ENCODE data around the gene UNC13A.
A peak's percentile ranks its signal among the peaks of the same experiment; 100 is the strongest.

Gene UNC13A

DNA sequence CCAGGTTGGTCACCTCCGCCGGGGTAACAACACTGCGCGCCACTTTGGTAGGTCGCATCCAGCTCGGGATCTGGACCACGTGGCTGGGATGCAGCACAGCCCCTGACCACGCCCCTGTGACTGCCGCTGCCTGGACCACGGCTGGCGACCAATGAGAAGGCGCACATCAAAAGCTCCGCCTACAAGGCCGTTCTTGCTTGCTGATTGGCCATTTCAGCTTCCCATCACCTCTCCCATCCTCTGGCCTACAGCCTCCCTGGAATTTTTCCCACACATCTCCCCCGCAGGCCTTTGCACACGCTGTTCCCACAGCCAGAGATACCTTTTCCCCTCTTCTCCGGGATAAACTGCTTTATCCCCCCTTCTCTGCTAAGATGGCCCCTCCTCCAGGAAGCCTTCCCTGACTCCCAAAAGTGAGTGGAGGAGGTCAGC, 18.6 kb upstream of the UNC13A start:
- DNase-seq (ENCODE audit: low spot score) = no peak

GRCh38 chr19:17703824-17704463, 15.8 kb upstream of the UNC13A start:
- DNase-seq (ENCODE audit: low spot score) = peak; percentile 71

DNA sequence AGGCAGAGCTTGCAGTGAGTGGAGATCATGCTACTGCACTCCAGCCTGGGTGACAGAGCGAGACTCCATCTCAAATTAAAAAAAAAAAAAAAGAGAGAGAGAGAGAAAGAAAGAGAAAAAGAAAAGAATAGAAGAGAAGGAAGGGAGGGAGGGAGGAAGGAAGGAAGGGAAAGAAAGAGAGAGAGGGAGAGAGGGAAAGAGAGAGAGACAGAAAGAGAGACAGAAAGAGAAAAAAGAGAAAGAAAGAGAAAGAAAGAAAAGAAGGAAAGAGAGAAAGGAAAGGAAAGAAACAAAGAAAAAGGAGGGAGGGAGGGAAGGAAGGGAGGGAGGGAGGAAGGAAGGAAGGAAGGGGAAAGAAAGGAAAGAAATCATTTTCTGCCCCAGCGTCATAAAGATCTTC, 7.0 kb upstream of the UNC13A start:
- no peak for DNase-seq (ENCODE audit: low spot score)

DNA sequence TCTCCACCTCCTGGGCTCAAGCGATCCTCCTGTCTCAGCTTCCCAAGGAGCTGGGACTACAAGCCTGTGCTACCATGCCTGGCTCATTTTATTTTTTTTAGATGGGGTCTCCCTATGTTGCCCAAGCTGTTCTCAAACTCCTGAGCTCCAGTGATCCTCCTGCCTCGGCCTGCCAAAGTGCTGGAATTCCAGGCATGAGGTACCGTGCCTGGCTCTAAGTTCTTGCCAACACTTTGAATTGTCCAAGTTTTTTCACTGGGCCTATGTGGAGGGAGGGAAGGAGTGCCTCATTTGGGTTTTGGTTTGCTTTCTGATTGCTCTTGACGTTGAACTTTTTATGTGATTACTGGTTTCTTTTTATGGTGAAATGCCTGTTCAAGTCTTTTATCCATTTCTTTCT, 4.4 kb upstream of the UNC13A start:
- DNase-seq (ENCODE audit: low spot score) = no peak

GRCh38 chr19:17688853-17689595, 870 bp upstream of the UNC13A start:
- no peak for DNase-seq (ENCODE audit: low spot score)

DNA sequence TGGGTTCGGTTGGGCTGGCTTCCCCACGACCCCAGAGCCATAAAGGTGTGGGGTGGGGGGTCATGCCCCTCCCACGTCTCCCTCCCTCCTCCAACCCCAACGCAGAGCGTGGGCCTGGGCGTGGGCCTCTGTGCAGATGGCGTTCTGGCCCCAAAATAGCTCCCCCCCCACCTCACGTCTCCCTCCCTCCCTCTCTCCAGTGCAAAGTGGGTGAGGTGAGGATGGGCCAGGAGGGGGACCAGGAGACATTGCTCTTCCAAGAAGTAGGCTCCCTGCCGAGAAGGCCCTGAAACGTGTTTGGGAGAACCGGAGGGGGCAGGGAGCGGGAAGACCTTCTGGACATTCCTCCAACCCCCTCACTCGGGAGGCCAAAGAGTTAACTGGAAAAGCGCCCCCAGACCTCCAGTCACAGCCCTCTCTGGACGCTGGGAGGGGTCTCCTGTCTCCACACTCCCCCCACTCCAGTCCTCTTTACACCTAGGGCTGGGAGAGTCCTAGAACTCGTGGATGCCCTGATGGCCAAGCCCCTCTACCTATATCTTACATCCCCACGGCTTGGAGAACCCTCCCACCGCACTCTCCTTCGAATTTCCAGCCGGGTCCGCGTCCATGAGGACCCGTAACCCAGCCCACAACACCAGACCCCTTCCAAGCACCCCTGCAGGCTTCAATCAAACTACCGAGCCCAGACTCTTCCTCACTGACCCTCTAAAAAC, 855 bp downstream of the UNC13A start:
- no peak for DNase-seq (ENCODE audit: low spot score)

DNA sequence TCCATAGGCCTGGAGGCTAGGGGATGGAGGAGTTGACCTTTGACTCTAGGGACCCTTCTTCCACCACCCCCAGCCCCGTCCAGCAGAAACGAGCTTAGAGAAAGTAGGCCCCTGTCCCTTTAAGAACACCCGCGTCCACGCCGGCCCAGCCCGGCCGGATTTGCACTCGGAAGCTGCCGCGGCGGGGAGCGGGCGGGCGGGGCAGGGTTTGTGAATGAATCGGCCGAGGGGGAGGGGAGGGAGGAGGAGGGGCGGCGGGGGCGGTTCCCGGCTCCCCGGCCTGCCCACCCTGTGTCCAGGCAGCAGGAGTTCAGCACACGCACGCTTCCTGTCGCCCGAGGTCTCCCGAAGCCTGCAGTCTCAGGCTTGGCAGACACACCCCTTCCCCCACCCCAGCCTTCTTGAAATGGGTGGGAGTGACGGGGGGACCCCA, 1.5 kb downstream of the UNC13A start:
- DNase-seq (ENCODE audit: low spot score) = no peak

- no peak for DNase-seq (ENCODE audit: low spot score)
These were observed 2.1 kb downstream of the UNC13A start for GRCh38 chr19:17686023-17686521.

- no peak for DNase-seq (ENCODE audit: low spot score)
These were observed 2.6 kb downstream of the UNC13A start for GRCh38 chr19:17685451-17686022.

DNA sequence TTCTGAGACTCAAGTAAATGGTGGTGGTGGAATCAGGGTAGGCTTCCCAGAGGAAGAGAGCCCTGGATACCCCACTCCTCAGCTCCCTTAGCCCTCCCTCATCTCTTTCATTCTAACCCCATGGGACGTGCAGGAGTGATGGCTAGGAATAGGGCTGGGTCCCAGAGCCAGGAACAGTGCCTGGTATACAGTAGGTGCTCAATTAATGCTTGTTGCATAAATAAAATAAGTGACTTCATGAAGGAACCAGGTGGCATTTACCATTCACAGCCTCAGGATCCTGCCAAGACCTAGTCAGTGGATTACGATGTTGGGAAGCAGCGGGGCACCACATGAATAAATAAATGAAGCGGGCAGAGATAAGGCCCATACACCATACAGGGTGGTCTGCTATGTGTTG, 3.9 kb downstream of the UNC13A start:
- no peak for DNase-seq (ENCODE audit: low spot score)

- DNase-seq (ENCODE audit: low spot score) = no peak
These were observed 5.1 kb downstream of the UNC13A start for GRCh38 chr19:17683078-17683477.

DNA sequence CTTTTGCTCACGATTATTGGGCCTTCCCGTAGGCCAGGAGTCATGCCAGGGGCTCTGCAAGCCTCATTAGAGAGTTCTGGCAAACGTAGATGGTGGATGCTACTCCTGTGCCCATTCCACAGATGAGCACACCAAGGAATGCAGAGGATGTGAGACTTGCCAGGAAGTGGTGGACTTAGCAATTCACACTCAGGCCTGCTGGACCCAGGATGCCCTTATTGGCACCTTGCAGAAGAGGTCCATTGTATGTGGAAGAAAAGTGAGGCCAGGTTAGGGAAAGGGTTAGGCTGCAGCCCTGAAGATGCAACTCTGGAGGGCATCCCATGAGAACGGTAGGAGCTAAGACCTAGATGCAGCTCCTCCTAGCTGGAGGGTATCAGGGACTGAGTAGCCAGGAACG, 5.9 kb downstream of the UNC13A start:
- no peak for DNase-seq (ENCODE audit: low spot score)

- peak; percentile 19 for DNase-seq (ENCODE audit: low spot score)
These were observed 6.5 kb downstream of the UNC13A start for GRCh38 chr19:17681505-17682125.

DNA sequence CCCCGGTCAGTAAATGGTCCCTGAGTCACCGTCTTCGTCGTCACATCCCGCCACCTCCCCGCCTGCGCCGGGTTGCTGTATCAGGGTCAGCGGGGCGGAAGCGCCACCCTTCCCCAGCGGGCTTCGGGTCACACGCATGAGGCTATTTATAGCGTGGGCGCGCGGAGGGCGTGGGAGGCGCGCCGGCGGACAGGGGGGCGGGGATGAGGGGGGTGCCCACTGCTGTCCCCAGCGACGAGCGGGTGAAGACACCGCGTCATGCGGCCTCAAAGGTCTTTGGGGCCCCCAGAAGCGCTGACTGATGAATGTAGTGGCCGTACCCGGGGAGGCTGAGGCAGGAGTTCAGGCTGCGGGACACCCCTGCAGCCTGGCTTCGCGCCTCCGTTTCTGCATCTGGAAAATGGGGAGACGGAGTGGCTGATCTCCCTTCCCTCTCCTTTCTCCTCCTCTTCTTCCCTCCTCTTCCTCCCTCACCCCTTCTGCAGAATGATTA, 7.9 kb downstream of the UNC13A start:
- peak; percentile 35 for DNase-seq (ENCODE audit: low spot score)

DNA sequence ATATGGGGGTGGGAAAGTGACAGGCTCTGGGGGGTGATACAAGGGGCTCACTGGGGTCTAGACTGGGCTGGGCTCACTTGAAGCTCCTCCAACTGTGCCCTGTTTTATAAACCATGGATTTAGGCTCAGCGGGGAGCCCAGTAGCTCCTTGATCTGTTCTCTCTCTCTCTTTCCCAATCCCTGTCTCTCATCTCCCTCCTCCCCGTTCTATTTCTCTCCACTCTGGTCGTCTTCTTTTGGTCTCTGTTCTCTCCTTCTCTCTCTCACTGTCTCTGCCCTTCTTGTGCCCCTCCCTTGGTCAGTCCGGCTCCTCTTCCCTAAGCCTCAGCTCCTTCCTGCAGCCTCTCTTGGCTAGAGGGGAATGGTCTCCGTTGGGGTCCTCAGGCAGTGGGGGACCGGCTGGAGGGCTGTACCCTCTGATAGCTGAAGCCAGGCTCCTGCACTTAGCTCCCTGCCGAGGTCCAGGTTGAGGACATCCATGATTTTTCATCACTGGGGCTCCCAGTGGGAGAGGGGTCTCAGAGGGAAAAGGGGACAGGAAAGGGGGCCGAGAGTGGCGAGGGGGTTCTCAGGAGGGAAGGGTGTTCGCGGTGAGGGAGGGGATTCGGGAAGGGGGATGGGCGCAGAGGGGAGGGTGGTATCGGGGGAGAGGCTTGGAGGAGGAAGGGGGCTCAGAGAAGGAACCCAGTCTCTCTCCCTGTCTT, 8.5 kb downstream of the UNC13A start:
- no peak for DNase-seq (ENCODE audit: low spot score)

- no peak for DNase-seq (ENCODE audit: low spot score)
These were observed 9.3 kb downstream of the UNC13A start for GRCh38 chr19:17678836-17679235.

GRCh38 chr19:17677002-17677401, 11.2 kb downstream of the UNC13A start:
- DNase-seq (ENCODE audit: low spot score) = no peak

DNA sequence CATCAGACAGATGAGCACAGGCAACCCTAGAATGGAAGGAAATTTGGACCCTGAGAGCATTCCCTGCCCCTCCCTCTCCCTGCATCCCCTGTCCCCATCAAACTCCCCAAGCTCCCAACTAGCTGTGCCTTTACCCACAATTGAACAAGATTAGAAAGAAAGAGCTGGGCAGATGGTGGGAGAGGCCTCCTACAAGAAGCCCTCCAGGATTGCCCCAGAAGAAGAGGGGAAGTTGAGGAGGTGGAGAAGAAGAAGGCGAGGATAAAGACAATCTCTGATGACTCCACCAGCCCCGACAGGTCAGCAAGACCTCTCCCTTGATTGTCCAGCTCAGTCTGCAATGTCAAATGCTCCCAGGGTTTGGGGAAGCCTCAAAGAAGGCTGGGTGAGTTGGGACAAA, 11.9 kb downstream of the UNC13A start:
- DNase-seq (ENCODE audit: low spot score) = no peak

DNA sequence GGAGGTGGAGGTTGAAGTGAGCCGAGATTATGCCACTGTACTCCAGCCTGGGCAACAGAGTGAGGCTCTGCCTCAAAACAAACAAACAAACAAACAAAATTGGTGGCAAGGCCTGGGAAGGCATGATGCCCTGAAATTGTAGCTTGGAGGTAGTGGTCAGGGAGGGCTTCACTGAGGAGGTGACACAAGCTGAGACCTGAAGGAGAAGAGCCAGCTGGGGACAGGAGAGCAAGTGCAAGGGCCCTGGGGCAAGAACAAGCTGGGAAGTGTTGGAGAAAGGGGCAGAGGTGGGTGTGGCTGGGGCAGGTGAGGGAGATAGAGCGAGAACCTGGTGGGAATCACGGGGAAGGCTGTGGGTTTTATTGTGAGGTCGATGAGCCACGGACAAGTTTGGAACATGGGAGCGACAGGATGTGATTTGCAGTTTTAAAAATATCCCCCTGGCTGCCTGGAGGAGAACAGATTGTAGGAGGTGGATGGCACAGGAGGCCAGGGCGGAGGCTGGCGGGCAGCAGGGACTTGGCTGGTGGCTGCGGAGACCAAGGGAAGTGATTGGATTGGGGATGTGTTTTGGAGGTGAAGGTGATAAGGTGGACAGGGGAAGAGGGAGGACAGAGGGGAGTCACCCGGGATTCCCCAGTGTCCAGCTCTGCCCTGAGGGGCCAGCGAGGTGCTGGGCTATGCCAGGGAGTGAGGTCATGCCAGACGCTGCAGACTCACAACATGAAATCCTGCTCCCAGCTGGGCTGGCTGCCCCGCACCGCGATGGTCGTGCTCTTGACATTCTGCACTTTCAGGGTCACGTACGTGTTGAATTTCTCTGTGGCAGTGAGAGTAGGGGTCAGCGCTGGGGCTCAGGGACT, 14.0 kb downstream of the UNC13A start:
- DNase-seq (ENCODE audit: low spot score) = no peak

DNA sequence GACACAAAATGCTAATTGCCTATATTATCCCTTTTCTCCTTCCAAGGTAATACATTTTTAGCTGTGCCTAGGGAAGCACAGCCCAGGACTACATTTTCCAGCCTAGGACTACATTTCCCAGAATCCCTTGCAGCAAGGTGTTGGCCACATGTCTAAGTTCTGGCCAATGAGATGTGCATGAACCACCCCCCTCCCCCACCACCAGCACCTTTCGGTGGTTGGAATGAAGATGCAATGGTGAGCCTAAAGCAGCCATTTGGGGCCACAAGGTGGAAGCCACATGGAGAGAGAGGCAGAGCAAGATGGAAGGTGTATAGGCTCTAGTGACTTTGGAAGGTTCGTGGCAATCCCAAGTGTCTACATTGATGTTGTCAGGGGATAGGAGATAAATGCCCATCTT, 16.2 kb downstream of the UNC13A start:
- DNase-seq (ENCODE audit: low spot score) = peak; percentile 6

Data from CD4-positive, alpha-beta T cell treated with Interleukin-15 for 4 hours (primary cell).